GM12872 (cell line): Measurements from ENCODE around the gene PDE8A.

ENCODE experiments used
- CTCF ChIP-seq: IDR thresholded peaks from 3 replicates; pipeline ENCODE4 v1.5.1; 2011; ENCODE audit warnings: low read depth, mild to moderate bottlenecking, low read length, moderate library complexity; ENCODE audit not compliant: insufficient read depth

PDE8A gene

GRCh38 chr15:85034276-85034675 is 52.6 kb downstream of the PDE8A start:
- TF ChIP-seq CTCF, result no peak

GRCh38 chr15:85035980-85036379 is 54.3 kb downstream of the PDE8A start:
- TF ChIP-seq CTCF, result no peak

DNA sequence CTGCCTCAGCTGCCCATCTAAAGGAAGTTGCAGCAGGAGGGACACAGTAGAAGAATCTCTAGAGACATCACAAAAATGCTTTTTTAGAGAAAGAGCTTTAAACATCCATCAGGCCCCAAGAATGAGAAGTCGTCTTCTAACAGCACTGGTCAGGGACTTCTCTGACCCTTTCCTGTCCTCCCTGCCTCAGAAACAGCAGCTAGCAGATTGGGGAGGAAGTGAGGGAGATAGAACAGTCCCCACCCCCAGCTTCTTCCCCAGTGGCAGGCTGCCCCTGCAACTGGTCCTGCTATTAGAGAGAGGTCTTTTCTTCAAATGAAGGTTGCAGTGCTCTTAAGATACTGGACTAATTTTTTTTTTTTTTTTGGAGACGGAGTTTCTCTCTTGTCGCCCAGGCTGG is 55.1 kb downstream of the PDE8A start:
- no peak for TF ChIP-seq CTCF

GRCh38 chr15:85037641-85038040 is 56.0 kb downstream of the PDE8A start:
- TF ChIP-seq CTCF, result no peak

DNA sequence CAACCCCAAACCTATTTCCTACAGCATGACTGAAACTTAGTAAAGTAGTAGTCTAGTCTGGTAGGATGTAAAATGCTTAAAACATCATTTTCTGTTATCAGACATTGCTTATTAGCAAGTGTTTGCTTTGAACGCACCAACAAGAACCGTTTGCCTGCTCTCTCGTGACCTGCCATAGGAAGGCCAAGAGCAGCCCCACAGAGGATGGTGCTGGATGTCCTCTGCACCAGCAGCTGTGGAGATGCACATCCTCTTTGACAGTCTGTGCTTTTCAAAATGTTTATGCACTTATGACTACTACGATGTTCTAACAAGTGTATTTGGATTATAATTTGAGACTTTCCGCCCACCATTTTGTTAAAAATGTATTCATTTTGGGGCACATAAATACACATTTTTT is 59.6 kb downstream of the PDE8A start:
- no peak for TF ChIP-seq CTCF

DNA sequence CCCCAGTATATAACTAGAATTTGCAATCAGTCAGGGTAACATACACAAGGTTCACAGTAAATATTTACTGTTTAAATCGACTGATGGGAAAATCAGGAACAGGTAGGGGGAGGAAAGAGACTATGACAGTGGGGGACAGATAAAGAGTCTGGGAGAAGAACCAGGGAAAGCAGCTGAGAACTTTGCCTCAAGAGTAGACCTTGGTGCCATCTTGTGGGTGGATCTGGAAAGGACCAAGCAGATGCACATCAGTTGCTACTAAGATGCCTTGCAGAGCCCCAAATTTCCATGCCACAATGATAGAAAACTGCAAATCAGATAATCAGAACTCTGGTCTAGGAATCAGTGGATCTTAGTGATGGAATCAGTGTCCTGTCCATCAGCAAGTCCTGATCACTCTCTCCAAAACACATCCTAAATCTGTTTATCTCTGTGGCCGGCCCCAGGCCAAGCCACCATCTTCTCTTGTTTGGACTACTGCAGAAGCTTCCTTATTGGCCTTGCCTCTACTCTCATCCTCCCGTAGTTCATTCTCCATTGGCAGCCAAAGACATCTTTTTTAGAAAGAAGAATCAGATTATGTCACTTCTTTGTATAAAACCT is 62.7 kb downstream of the PDE8A start:
- TF ChIP-seq CTCF, result peak; percentile 78

- TF ChIP-seq CTCF, result no peak
Measured at GRCh38 chr15:85044894-85045293, 63.2 kb downstream of the PDE8A start.
